NT2/D1 (cell line): Measurements from ENCODE around the gene FASN.

Source experiments
- SUZ12 ChIP-seq: IDR thresholded peaks from 2 replicates; pipeline ENCODE4 v1.6.1; 2011; ENCODE audit not compliant: insufficient read length, insufficient read depth; ENCODE audit errors: extremely low read depth
- YY1 ChIP-seq: IDR thresholded peaks from 2 replicates; pipeline ENCODE4 v1.6.1; 2011; ENCODE audit not compliant: insufficient read length, insufficient read depth
- ZNF274 ChIP-seq: IDR thresholded peaks from 2 replicates; pipeline ENCODE4 v1.6.1; 2011; ENCODE audit warnings: mild to moderate bottlenecking, low read depth, low read length

DNA sequence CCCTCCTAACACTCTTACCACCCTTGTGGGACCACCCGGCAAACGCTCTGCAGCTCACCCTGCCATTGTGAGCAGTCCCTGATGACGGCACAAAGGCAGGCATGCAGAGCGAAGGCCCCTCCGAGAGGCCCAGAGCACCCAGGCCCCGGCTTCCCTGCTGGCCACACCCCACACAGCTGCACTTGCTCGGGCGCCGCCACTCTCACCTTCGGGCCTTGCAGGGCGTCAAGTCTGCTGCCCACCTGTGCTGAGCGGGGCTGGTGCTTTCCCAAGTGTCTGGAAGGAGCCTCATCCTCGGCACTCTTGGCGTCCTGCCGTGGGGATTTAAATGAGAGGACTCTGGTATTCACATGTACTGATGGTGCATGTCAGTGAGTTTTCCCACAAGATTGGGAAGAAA lies 30.3 kb upstream of the FASN start:
- TF ChIP-seq ZNF274: no peak
- TF ChIP-seq YY1: no peak
- no peak for TF ChIP-seq SUZ12
